Nucleus accumbens (tissue), 56 donors: Measurements from ENCODE around the gene METTL25.
"Not testable (repeated sequence)": the region's sequence is repeated elsewhere in the genome, so short reads cannot be mapped to it uniquely, and the experiment has no call there.

Experiments used
- DNase-seq, 56 donors: peaks; one replicate each; lab custom pipeline; 2025; lab: John Stamatoyannopoulos, UW

The METTL25 gene

GRCh38 chr12:82358200-82359114, at the start of gene METTL25, which contains the start of gene CCDC59:
Gene METTL25, plus strand, starts transcription at chr12:82358529. Its CDS starts 37 bp downstream, at chr12:82358566.
Gene CCDC59, minus strand, starts transcription at chr12:82358387. Its CDS starts 11 bp downstream, at chr12:82358376.
- peak; percentile 65 to 100 (median 98) for DNase-seq

GRCh38 chr12:82314406-82314892, 43.9 kb upstream of the METTL25 start:
- DNase-seq = no peak

GRCh38 chr12:82319276-82319675, 39.1 kb upstream of the METTL25 start:
- DNase-seq = no peak

- DNase-seq = no peak
These were observed 32.6 kb upstream of the METTL25 start for GRCh38 chr12:82325540-82326336.

- no peak for DNase-seq
These were observed 31.3 kb upstream of the METTL25 start for GRCh38 chr12:82326905-82327503.

GRCh38 chr12:82327861-82328260, 30.5 kb upstream of the METTL25 start:
- no peak for DNase-seq

GRCh38 chr12:82329508-82329907, 28.8 kb upstream of the METTL25 start:
- DNase-seq = no peak

- DNase-seq = no peak
These were observed 8.2 kb upstream of the METTL25 start for GRCh38 chr12:82350161-82350560.

- DNase-seq = no peak
These were observed 6.9 kb upstream of the METTL25 start for GRCh38 chr12:82351390-82351789.

- DNase-seq = no peak
These were observed 989 bp upstream of the METTL25 start for GRCh38 chr12:82357340-82357739.

GRCh38 chr12:82357845-82358199, 507 bp upstream of the METTL25 start:
- no peak for DNase-seq

GRCh38 chr12:82359115-82359478, 768 bp downstream of the METTL25 start:
- DNase-seq = peak in 14 of 56 donors; percentile 1 to 35 (median 5)

GRCh38 chr12:82360834-82361233, 2.5 kb downstream of the METTL25 start:
- DNase-seq = not testable (repeated sequence)

GRCh38 chr12:82361461-82361915, 3.2 kb downstream of the METTL25 start:
- DNase-seq = no peak

- DNase-seq = no peak
These were observed 5.7 kb downstream of the METTL25 start for GRCh38 chr12:82363990-82364389.

GRCh38 chr12:82366197-82366596, 7.9 kb downstream of the METTL25 start:
- no peak for DNase-seq

- no peak for DNase-seq
These were observed 16.9 kb downstream of the METTL25 start for GRCh38 chr12:82375201-82375600.

GRCh38 chr12:82378997-82379396, 20.7 kb downstream of the METTL25 start:
- DNase-seq = no peak

GRCh38 chr12:82383930-82384552, 25.7 kb downstream of the METTL25 start:
- no peak for DNase-seq

GRCh38 chr12:82398879-82399278, 40.5 kb downstream of the METTL25 start:
- DNase-seq = no peak
